HepG2 (cell line): ENCODE results near the gene FN1. TPM values are rescaled to one million over a fixed set of nuclear protein-coding genes. Genes with fewer than 3 reads are reported as not detected.

Experiments used
- AHR ChIP-seq: IDR thresholded peaks from 2 replicates; pipeline ENCODE4 v1.6.1; 2018; ENCODE audit warnings: missing genetic modification reagents, missing compliant biosample characterization
- ATAD3A ChIP-seq: sonication (generic); formaldehyde crosslinking; IDR thresholded peaks from 2 replicates; pipeline ENCODE4 v1.4.0; 2020; ENCODE audit warnings: missing genetic modification reagents
- ATF5 ChIP-seq: sonication (generic); formaldehyde crosslinking; IDR thresholded peaks from 2 replicates; pipeline ENCODE4 v1.4.0; 2020; ENCODE audit warnings: mild to moderate bottlenecking, low read depth, missing genetic modification reagents
- ERF ChIP-seq: IDR thresholded peaks from 2 replicates; pipeline ENCODE4 v1.6.1; 2018; ENCODE audit warnings: missing biosample characterization, missing genetic modification reagents
- FOXC1 ChIP-seq: sonication (generic); formaldehyde crosslinking; IDR thresholded peaks from 2 replicates; pipeline ENCODE4 v1.8.0; 2022; ENCODE audit warnings: mild to moderate bottlenecking, missing genetic modification reagents, borderline replicate concordance
- FOXK2 ChIP-seq: fragments of 450-650 bp; IDR thresholded peaks from 2 replicates; pipeline ENCODE4 v1.6.1; 2016
- HOXA7 ChIP-seq: sonication (generic); formaldehyde crosslinking; IDR thresholded peaks from 2 replicates; pipeline ENCODE4 v1.8.1; 2022; ENCODE audit warnings: mild to moderate bottlenecking, missing genetic modification reagents, moderate library complexity
- IRX3 ChIP-seq: sonication (generic); formaldehyde crosslinking; IDR thresholded peaks from 2 replicates; pipeline ENCODE4 v1.8.1; 2023; ENCODE audit warnings: mild to moderate bottlenecking, low read depth, missing genetic modification reagents, borderline replicate concordance
- KMT2B ChIP-seq: IDR thresholded peaks from 2 replicates; pipeline ENCODE4 v1.6.1; 2016; ENCODE audit warnings: missing genetic modification reagents, missing compliant biosample characterization
- MXD4 ChIP-seq: IDR thresholded peaks from 2 replicates; pipeline ENCODE4 v1.6.1; 2016; ENCODE audit warnings: mild to moderate bottlenecking, missing biosample characterization, missing genetic modification reagents
- NBN ChIP-seq: fragments of 450-650 bp; conservative IDR thresholded peaks from 2 replicates; pipeline ENCODE4 v1.6.1; 2017
- NFKBIZ ChIP-seq: IDR thresholded peaks from 2 replicates; pipeline ENCODE4 v1.6.1; 2018; ENCODE audit warnings: missing genetic modification reagents, missing compliant biosample characterization
- NR0B2 ChIP-seq: sonication (generic); formaldehyde crosslinking; IDR thresholded peaks from 2 replicates; pipeline ENCODE4 v1.4.0; 2020; ENCODE audit warnings: mild to moderate bottlenecking, missing genetic modification reagents
- PCBP1 ChIP-seq: fragments of 200-400 bp; formaldehyde crosslinking; IDR thresholded peaks from 2 replicates; pipeline ENCODE4 v1.6.1; 2017; ENCODE audit warnings: mild to moderate bottlenecking, low read depth, low read length, borderline replicate concordance
- PLSCR1 ChIP-seq: sonication (generic); formaldehyde crosslinking; IDR thresholded peaks from 2 replicates; pipeline ENCODE4 v1.5.0; 2020; ENCODE audit warnings: missing genetic modification reagents, mild to moderate bottlenecking, borderline replicate concordance
- SAP130 ChIP-seq: IDR thresholded peaks from 2 replicates; pipeline ENCODE4 v1.6.1; 2016; ENCODE audit warnings: low read depth
- SIN3A ChIP-seq: IDR thresholded peaks from 2 replicates; pipeline ENCODE4 v1.6.1; 2011; ENCODE audit warnings: low read depth, mild to moderate bottlenecking, control low read depth, low read length, borderline replicate concordance
- SKI ChIP-seq: fragments of 450-650 bp; IDR thresholded peaks from one replicate; pipeline ENCODE4 v1.6.1; 2018; ENCODE audit warnings: mild to moderate bottlenecking; ENCODE audit not compliant: partially characterized antibody
- TERF1 ChIP-seq: sonication (generic); formaldehyde crosslinking; IDR thresholded peaks from 2 replicates; pipeline ENCODE4 v1.8.0; 2022; ENCODE audit warnings: mild to moderate bottlenecking, missing genetic modification reagents, moderate library complexity
- THAP8 ChIP-seq: sonication (generic); formaldehyde crosslinking; IDR thresholded peaks from 2 replicates; pipeline ENCODE4 v1.5.1; 2020; ENCODE audit warnings: missing genetic modification reagents, mild to moderate bottlenecking, borderline replicate concordance
- ZC3H4 ChIP-seq: sonication (generic); formaldehyde crosslinking; IDR thresholded peaks from 2 replicates; pipeline ENCODE4 v1.4.0; 2020; ENCODE audit warnings: missing genetic modification reagents, borderline replicate concordance
- ZFX ChIP-seq: sonication (generic); formaldehyde crosslinking; IDR thresholded peaks from 2 replicates; pipeline ENCODE4 v1.4.0; 2020; ENCODE audit warnings: mild to moderate bottlenecking, low read depth, missing genetic modification reagents, moderate library complexity
- ZNF232 ChIP-seq: sonication (generic); formaldehyde crosslinking; IDR thresholded peaks from 2 replicates; pipeline ENCODE4 v1.4.0; 2020; ENCODE audit warnings: missing genetic modification reagents, borderline replicate concordance
- ZNF501 ChIP-seq: sonication (generic); formaldehyde crosslinking; IDR thresholded peaks from 2 replicates; pipeline ENCODE4 v1.5.1; 2020; ENCODE audit warnings: mild to moderate bottlenecking, moderate library complexity, missing genetic modification reagents
- ZNF749 ChIP-seq: sonication (generic); formaldehyde crosslinking; IDR thresholded peaks from 2 replicates; pipeline ENCODE4 v1.8.0; 2022; ENCODE audit warnings: mild to moderate bottlenecking, missing genetic modification reagents, moderate library complexity, borderline replicate concordance
- ZNF780A ChIP-seq: sonication (generic); formaldehyde crosslinking; IDR thresholded peaks from 2 replicates; pipeline ENCODE4 v1.8.0; 2022; ENCODE audit warnings: mild to moderate bottlenecking, missing genetic modification reagents, moderate library complexity
- ZNF839 ChIP-seq: sonication (generic); formaldehyde crosslinking; IDR thresholded peaks from 2 replicates; pipeline ENCODE4 v1.4.0; 2020; ENCODE audit warnings: missing genetic modification reagents, mild to moderate bottlenecking, borderline replicate concordance
- polyA plus RNA-seq, 8 experiments: library from polyadenylated mRNA; depleted of rRNA in 3 of 8; stranded (reverse) in 7 of 8; unstranded in 1 of 8; fragments of >200 nt; fragmentation: Illumina TruSeq in 4 of 8; extraction: Trizol in 4 of 8; gene quantifications; 2 replicates each; pipeline versions ENCODE4 v1.2.1 to v1.2.3, GENCODE V29; 2011 to 2016; ENCODE audit warnings: low read depth in 4 of 8, missing spikeins in 1 of 8, mixed read lengths in 1 of 8; ENCODE audit not compliant: insufficient read depth in 1 of 8
- total RNA-seq, 5 experiments: library from RNA; depleted of rRNA; stranded (reverse); fragments of >200 nt; fragmentation: Illumina TruSeq; extraction: Trizol; gene quantifications; 2 replicates each; pipeline ENCODE4 v1.2.3, GENCODE V29; 2016; ENCODE audit warnings: low read depth in 1 of 5

The FN1 gene
- total and polyA plus RNA-seq, 2 of the 13 experiments (the other 11 are each of a cell fraction or from before 2014, with no cell fraction given) = 1,847 to 6,471 TPM

GRCh38 chr2:215435870-215436704, at the start of gene FN1 (continued):
- TF ChIP-seq ERF (CRISPR knock-in tag) (peak; percentile 91), PLSCR1 (CRISPR knock-in tag) (no peak; the same call in 1 of the 2 replicates), NFKBIZ (CRISPR knock-in tag) (peak; percentile 84), SIN3A (no peak; the same call in 1 of the 2 replicates), FOXK2 (no peak), ATAD3A (no peak), ZNF501 (CRISPR knock-in tag) (no peak; the same call in 1 of the 2 replicates), IRX3 (CRISPR knock-in tag) (no peak; the same call in 1 of the 2 replicates), AHR (no peak), SKI (no peak), ZNF749 (peak; percentile 65), ATF5 (CRISPR knock-in tag) (no peak), FOXC1 (CRISPR knock-in tag) (peak; percentile 90), PCBP1 (peak; percentile 97), ZNF232 (peak; percentile 79; the same call in 1 of the 2 replicates), ZNF780A (CRISPR knock-in tag) (peak; percentile 96), HOXA7 (CRISPR knock-in tag) (peak; percentile 84), THAP8 (no peak), NBN (no peak), SAP130 (CRISPR knock-in tag) (peak; percentile 75), ZNF839 (CRISPR knock-in tag) (no peak), ZFX (CRISPR knock-in tag) (peak; percentile 11; the same call in 1 of the 2 replicates), MXD4 (CRISPR knock-in tag) (peak; percentile 85; the same call in 1 of the 2 replicates), ZC3H4 (CRISPR knock-in tag) (no peak; the same call in 1 of the 2 replicates), KMT2B (no peak; the same call in 1 of the 2 replicates), TERF1 (no peak; the same call in 1 of the 2 replicates), NR0B2 (CRISPR knock-in tag) (no peak)
